HL-60/S4 treated with retinoic acid at 250 ng/mL for 4 days and 3 days (cell line): ENCODE data around the gene ACOT4.
"Not testable (repeated sequence)": the region's sequence is repeated elsewhere in the genome, so short reads cannot be mapped to it uniquely, and the experiment has no call there.

Experiments used
- in situ Hi-C: fragments of 300-500 bp; cut with MboI; formaldehyde crosslinking; loops from 2 replicates; pipeline ENCODE4 v1.7.0; 2022; ENCODE audit warnings: low sequenced_read_pairs

The ACOT4 gene

GRCh38 chr14:73577214-73577613 lies 14.5 kb upstream of the ACOT4 start:
- in situ Hi-C loops = not testable (repeated sequence)

DNA sequence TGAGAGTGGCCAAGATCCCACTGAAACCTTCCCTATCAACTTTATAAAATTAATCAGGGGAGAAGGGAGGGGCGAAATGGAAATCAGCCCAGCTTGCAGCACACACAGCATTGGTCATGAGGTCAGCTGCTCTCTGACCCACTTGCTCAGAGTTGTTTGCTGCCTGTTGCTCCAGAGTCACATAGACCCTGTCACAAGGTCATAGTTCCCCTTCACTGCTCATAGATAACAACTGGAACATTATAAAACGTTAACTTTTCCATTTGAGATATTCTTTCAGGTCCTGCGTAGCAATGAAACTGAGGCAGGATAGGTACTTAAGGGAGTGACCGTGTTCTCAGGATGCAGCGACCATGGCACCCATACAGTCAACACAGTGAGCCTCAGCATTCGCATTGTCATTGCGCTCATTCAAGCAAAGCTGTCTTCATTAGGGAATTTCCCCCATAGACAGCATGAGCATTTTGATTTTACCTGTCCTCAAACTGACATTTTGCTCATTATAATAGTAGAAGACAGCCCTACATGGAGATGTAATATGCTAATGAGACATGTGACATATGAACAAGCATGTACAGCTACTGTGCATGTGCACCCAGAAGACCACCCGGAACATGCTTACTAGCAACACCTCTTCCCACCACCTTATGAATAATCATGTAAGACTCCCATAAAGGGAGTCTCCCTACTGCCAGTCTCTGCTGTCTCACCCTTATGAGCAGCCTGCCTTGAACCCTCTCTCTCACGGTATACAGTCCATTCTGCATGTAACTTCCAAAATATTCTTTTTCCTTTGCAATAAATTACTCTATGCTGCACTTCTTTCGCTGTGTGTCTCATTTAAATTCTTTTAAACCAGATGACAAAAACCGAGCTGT lies 9.3 kb upstream of the ACOT4 start:
- in situ Hi-C loops = not testable (repeated sequence)

DNA sequence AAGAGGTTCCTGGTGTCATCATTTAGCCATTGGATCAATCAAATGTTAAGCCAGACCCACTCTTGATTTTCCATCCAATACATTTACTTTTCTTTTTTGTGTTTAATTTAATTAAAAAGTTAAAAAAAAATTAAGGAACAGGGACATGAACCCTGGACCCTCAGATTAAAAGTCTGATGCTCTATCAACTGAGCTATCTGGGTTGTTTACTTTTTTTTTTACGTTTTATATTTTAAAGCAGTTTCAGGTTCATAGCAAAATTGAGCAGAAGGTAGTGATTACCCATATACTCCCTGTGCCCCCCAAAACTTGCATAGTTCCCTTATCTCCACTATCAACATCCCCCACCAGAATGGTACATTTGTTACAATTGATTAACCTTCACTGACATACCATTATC lies 3.0 kb upstream of the ACOT4 start:
- in situ Hi-C loops = no loop called here

DNA sequence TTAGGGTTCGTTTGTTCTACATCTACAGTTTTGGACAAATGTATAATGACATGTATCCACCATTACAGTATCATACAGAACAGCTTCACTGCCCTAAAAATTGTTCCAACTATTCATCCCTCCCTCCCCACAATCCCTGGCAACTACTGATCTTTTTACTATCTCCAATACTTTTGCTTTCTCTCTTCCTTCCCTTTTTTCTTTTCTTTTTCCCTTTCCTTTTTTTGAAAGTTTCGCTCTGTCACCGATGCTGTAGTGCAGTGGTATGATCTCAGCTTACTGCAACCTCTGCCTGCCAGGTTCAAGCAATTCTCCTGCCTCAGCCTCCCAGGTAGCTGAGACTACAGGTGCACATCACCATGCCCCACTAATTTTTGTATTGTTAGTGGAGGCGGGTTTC lies 2.6 kb upstream of the ACOT4 start:
- in situ Hi-C loops = no loop called here

GRCh38 chr14:73590673-73591004 lies 1.0 kb upstream of the ACOT4 start:
- in situ Hi-C loops = not testable (repeated sequence)

GRCh38 chr14:73594491-73594890 lies 2.8 kb downstream of the ACOT4 start:
- in situ Hi-C loops = no loop called here

GRCh38 chr14:73599499-73599898 lies 7.8 kb downstream of the ACOT4 start:
- in situ Hi-C loops = no loop called here

GRCh38 chr14:73602994-73603393 lies 11.3 kb downstream of the ACOT4 start:
- in situ Hi-C loops = no loop called here

- in situ Hi-C loops = no loop called here
These were observed 14.6 kb downstream of the ACOT4 start for GRCh38 chr14:73606271-73606670.

GRCh38 chr14:73607241-73607640 lies 15.6 kb downstream of the ACOT4 start:
- in situ Hi-C loops = no loop called here

GRCh38 chr14:73610687-73611086 lies 19.0 kb downstream of the ACOT4 start:
- in situ Hi-C loops = no loop called here

GRCh38 chr14:73612339-73613045 lies 20.8 kb downstream of the ACOT4 start, which contains the start of gene ACOT6:
ACOT6 (plus strand) TSS chr14:73612517; CDS start chr14:73612572, 55 bp downstream.
- in situ Hi-C loops = no loop called here

GRCh38 chr14:73613046-73613383 lies 21.3 kb downstream of the ACOT4 start:
- in situ Hi-C loops = no loop called here

GRCh38 chr14:73613419-73613963 lies 21.8 kb downstream of the ACOT4 start:
- in situ Hi-C loops = no loop called here

DNA sequence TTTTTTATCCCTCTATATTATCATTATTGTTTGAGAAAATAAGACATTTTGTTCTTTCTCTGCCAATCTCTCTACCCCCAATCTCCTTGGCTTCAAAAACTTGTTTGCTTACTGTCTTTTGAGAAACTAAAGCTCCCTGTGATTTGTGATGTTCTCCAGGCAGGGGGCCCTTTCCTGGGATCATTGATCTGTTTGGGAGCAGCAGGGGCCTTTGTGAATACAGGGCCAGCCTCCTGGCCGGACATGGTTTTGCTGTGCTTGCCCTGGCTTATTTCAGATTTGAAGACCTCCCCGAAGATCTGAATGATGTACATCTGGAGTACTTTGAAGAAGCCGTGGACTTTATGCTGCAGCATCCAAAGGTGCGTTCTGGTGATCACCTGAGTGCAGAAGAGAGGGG lies 25.2 kb downstream of the ACOT4 start:
- in situ Hi-C loops = no loop called here

- in situ Hi-C loops = no loop called here
These were observed 27.9 kb downstream of the ACOT4 start for GRCh38 chr14:73619524-73619923.

DNA sequence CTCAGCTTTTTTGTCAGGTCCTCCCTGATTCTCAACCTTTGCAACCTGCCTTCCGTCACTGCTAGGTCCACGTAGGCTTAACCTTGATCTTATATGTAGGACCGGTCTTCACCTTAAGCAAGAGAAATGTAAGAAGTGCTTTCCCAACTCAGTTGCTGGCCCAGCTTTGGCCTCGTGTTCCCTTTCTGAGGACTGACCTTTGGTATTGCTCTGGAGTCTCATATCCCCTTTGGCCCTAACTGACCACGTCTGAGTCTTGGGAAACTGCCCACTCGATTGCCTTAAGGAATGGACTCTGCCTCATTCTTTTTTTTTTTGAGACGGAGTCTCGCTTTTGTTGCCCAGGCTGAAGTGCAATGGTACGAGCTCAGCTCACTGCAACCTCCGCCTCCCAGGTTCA lies 28.6 kb downstream of the ACOT4 start:
- in situ Hi-C loops = no loop called here

GRCh38 chr14:73623504-73624054 lies 31.9 kb downstream of the ACOT4 start:
- in situ Hi-C loops = no loop called here

DNA sequence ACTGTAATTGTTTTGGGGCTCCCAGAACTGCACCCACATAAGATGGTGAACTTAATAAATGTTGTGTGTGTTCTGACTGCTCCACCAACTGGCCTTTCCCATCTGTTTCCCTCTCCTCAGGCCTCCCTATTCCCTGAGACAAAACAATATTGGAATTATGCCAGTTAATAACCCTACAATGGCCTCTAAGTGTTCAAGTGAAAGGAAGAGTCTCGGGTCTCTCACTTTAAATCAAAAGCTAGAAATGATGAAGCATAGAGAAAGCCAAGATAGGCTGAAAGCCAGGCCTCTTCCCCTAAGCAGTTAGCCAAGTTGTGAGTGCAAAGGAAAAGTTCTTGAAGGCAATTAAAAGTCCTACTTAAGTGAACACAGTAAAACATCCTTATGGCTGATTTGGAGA lies 34.0 kb downstream of the ACOT4 start:
- in situ Hi-C loops = no loop called here

- in situ Hi-C loops = no loop called here
These were observed 35.5 kb downstream of the ACOT4 start for GRCh38 chr14:73627151-73627558.

DNA sequence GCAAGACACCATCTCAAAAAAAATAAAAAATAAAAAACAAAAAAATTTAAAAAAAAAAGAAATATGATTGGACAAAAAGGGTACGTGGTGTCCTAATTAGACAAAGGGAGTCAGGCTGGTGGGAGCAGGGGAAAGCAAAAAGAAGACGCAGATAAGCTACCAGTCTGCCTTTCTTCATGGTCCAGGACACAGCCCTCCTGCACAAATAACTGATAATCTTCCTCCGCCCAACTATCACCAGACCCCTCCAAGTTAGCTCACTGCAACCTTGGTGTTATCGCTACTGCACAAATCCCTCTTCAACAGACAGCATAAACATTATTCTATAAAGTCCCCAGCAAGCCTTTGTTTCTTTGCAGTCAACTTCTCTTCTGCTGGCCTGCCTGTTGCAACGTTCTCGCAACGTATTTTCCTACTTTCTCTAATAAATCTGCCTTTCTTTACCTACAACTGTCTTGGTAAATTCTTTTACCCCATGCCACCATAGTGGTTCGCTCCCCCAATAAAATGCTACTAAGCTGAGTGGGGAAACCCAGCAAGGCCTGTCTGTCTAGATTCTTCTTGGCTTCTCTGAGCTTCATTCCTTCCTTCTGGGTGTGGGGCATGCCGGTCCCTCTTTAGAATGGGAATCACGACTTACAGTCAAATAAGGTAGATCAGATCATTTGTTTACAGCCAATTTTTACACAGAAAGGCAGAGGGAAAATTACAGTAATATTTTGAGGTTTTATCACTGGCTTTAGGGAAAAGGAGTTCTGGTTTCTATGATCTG lies 38.5 kb downstream of the ACOT4 start:
- in situ Hi-C loops = no loop called here
